Stimulated activated CD8-positive, alpha-beta memory T cell treated with anti-CD3 and anti-CD28 coated beads, Interleukin-7, amount 100 ng/mL, for 4 hours (primary cell): ENCODE data around the gene MMP17.
"Not testable (repeated sequence)": the region's sequence is repeated elsewhere in the genome, so short reads cannot be mapped to it uniquely, and the experiment has no call there.

Experiments
- DNase-seq, 2 donors: peaks; one replicate each; pipeline ENCODE4 v3.0.0-alpha.2; 2020; ENCODE audit warnings: low read depth in 2 of 2

The MMP17 gene

GRCh38 chr12:131864469-131864868, 36.3 kb downstream of the MMP17 start:
- no peak for DNase-seq

- no peak for DNase-seq
Observed at GRCh38 chr12:131865180-131865875, 37.1 kb downstream of the MMP17 start.

DNA sequence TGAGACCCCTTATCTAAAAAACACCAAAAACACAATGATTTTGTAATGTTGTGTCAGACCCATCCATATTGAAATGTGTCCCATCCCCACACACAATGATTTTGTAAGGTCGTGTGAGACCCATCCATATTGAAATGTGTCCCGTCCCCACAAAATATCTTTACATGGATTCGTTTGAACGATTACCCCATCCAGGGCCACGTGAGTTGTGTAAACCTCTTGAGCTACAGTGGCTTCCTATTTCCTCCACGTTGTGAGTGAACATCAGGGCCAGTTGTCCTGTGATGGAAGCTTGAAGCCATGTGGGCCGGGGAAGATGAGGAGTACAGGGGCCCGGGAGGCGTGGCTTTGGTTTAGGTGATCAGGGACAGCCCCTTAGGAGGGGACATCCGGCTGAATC, 39.3 kb downstream of the MMP17 start:
- no peak for DNase-seq

- no peak for DNase-seq
Observed at GRCh38 chr12:131867891-131868675, 39.9 kb downstream of the MMP17 start.

- DNase-seq: no peak
Observed at GRCh38 chr12:131869871-131870418, 41.8 kb downstream of the MMP17 start.

DNA sequence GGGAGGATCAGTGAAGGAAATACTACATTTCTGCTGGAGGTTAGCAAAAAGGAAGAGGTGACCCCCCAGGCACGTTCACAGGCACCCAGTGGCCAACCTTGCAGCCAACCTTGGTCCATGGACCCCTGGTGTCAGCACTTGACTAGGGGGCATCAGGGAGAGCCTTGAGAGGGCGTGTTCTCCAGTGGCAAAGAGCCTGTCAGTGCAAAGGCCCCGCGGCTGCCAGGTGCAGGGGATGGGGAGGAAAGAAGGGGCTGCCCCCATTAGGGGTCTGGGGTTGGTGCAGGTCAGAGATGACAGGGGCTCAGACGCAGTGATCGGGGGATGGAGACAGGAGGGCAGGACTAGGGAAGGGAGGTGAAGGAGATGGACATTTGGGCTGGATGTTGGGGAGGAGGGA, 43.5 kb downstream of the MMP17 start:
- DNase-seq: no peak

DNA sequence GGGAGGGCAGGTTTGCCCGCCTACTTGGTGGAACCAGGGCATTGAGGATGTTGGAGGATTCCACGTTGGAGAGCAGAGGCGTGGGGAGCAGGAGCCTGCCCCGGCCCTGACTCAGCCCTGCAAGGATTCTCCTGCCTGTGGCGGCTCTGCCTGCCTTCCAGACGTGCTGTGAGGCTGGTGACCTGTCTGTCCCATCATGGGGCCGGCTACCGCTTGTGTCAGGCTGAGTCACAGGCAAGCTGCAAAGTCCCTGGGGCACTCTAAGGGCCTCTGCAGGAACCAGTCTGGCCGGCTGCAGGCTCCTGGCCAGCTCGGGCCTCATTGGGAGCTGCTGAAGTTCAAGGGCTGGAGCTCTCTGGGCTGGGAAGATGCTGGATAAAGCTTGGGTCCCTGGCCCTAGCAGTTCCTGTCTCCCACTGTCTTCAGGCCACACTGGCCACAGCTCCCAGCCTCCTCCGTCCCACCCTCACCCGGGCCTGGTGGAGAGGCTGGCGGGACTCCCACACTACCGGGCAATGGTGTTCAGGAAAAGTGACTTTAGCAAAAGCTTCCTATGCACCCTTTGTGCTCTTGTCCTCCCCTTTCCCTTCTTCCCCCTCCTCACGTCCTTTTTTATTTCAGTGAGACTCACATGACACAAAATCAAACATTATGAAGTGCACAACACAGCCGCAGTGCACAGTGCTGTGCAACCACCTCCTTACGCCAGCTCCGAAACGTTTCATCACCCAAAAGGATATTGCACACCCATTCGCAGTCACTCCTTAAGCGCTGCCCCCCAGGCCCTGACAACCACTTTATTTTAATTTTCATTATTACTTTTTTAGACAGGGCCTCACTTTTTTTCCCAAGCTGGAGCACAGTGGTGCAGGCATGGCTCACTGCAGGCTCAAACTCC, 44.2 kb downstream of the MMP17 start:
- DNase-seq: no peak

DNA sequence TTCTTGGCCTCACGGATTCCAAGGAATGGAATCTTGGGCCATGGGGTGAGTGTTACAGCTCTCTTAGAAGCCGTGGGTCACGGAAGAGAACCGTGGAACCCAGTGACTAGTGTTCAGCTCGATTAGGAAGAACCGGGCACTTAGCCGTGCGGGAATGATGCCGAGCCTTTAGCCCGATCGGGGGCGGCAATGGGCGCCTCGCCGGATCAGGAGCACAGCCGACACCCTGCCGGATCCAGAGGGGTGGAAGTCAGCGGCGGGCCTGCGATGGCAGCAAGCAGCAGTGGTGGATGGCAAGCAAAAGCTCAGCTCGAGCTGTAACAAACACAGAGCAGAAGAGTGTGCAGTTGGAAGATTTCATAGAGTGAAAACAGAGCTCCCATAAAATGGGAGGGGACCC, 45.1 kb downstream of the MMP17 start:
- no peak for DNase-seq

DNA sequence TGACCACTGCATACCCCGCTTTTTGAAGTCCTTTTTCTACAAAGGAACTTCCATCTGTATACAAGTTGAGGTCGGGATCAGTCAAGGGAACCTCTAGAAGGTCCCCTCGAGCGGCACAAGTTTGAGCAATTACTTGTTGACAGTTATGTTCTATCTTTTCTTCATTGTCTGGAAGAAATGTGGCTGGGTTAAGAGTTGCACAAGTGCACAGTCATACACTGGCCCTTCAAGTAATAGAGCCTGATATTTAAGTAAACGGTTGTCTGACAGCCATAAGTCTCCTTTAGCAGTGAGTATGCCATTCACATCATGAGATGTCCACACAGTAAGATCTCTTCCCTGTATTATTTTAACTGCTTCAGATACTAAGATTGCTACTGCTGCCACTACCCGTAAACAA, 46.8 kb downstream of the MMP17 start:
- not testable (repeated sequence) for DNase-seq

DNA sequence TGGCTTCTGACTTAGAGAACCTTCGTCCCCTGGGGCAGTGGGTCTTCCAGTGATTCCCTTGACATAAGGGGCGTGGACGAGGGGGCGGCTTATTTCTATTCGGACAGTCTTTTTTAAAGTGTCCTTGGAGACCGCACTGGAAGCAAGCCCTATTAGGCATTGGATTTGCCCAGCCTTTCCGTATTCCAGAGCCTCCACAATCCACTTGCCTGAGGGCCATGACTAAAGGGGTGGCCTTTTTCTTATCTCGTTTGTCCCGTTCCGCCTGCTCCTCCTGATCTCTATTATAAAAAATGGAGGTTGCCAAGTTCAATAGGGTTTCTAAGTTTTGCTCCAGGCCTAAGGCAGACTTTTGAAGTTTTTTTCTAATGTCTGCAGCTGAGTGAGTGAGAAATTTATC, 49.0 kb downstream of the MMP17 start:
- DNase-seq: not testable (repeated sequence)

- not testable (repeated sequence) for DNase-seq
Observed at GRCh38 chr12:131878436-131878835, 50.2 kb downstream of the MMP17 start.

GRCh38 chr12:131882804-131883520, 54.8 kb downstream of the MMP17 start:
- DNase-seq: no peak

DNA sequence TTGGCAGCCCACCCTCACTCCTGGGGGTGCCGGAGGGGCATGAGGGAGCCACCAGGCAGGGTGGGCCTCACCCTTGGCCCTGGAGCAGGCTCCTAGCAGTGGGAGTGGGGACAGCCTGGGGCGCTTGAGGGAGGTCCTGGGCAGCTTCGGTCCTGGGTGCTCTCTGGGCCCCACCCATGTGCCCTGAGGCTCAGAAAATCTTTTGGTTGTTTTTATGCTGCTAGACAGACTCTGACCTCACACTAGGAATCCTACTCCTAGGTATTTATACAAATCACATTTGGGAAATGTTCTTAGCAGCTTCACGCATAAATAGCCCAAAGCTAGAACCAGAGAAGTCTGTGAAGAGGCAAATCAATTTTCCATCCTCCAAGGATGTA, 55.3 kb downstream of the MMP17 start:
- DNase-seq: no peak

DNA sequence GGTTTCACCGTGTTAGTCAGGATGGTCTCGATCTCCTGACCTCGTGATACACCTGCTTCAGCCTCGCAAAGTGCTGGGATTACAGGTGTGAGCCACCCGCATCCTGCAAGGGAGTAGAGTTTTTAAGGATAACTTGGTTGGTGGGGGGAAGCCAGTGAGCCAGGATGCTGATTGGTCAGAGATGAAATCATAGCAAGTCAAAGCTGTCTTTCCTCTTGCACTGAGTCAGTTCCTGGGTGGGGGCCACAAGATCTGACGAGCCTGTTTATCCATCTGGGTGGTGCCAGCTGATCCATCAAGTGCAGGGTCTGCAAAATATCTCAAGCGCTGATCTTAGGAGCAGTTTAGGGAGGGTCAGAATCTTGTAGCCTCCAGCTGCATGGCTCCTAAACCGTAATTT, 56.9 kb downstream of the MMP17 start:
- not testable (repeated sequence) for DNase-seq

- no peak for DNase-seq
Observed at GRCh38 chr12:131885543-131886057, 57.4 kb downstream of the MMP17 start.

DNA sequence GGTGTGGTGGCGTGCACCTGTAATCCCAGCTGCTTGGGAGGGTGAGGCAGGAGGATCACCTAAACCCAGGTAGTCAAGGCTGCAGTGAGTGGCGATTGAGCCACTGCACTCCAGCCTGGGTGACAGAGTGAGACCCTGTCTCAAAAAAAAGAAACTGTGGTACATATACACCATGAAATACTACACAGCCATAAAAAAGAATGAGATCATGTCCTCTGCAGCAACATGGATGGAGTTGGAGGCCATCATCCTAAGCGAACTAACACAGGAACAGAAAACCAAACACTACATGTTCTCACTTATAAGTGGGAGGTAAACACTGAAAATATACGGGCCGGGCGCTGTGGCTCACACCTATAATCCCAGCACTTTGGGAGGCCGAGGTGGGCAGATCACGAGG, 63.5 kb downstream of the MMP17 start:
- not testable (repeated sequence) for DNase-seq

DNA sequence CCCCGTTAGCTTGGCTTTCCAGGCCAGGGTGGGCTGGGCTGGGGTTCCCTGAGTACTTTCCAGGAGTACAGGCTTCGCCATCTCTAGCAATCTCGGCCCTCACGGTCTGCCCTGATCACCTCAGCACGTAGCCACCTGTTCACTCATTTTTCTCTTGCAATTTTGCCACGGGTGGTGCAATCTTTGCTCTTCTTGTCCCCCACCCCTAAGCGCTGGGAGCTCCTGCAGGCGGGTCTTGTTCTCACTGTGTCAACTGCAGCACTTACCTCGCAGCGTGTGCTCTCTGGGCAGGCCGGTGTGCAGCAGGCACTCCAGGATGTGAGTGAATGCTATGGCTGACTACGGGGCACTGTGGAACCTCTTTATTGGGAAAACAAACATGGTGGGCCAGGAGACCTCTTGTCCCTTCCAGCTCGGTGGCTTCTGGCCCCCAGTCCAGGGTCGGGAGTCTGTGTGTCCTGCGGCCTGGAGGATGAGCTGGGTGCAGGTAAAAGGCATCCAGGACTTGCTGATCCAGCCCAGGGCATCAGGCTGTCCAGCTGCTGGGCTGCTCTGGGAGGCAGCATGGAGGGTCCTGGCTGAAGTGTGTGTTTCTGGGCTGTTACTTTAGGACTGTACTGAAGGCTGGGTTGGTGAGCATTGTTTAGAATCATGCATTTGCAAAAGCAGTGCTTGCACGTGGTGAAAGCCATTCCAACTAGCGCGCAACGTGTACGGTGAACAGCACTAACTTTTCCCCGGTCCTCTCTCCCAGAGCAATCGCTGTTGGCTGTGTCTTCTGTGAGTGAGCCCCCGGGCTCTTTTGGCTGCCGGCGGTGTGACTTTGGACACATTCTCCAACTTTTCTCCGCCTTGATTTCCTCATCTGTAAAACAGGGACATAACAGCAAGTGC, 64.8 kb downstream of the MMP17 start:
- no peak for DNase-seq

DNA sequence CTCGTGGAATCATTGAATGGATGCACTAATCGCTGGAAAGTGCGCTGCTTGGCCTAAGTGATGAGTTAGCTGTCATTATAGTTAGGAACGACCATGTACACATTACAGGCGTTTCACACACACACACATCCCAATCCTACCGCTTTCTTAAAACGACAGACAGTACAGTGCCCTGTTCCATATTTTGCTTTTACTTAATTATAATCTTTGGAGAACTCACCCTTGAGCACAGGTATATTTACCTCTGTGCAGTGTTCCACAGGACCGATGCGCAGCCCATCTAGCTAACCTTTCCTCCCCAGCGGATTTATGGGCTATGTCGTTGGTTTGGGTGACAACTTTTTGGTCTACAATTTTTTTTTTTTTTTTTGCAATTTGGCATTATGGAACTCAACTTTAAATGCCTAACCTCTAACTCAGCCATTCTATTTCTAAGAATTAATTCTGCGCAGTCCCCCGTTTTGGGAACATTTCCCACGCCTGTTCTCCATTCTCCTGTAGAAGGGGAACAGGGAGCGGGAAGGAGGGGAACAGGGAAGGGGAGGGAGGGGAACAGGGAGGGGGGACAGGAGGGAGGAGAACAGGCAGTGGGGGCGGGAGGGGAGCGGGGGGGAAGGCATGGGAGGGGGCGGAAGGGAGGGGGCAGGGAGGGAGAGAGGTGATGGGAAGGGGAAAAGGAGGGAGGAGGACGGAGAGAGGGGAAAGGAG, 65.6 kb downstream of the MMP17 start:
- DNase-seq: no peak

- DNase-seq: peak; percentile 79 to 88
Observed at GRCh38 chr12:131894313-131894860, 66.2 kb downstream of the MMP17 start, which contains the start of gene ULK1. TSS of gene ULK1 (plus strand) at chr12:131894622. CDS start at chr12:131895002, 380 bp downstream.
